HepG2 (cell line): ENCODE measurements around the gene THADA.

Experiments
- CTCF ChIP-seq: sonication (generic); formaldehyde crosslinking; IDR thresholded peaks from 2 replicates; pipeline ENCODE4 v1.5.0; 2020; ENCODE audit warnings: mild to moderate bottlenecking, missing genetic modification reagents, moderate library complexity
- FOXJ3 ChIP-seq: sonication (generic); formaldehyde crosslinking; IDR thresholded peaks from 2 replicates; pipeline ENCODE4 v1.4.0; 2020; ENCODE audit warnings: missing genetic modification reagents, mild to moderate bottlenecking, borderline replicate concordance
- HOXA3 ChIP-seq: sonication (generic); formaldehyde crosslinking; IDR thresholded peaks from 2 replicates; pipeline ENCODE4 v1.5.0; 2020; ENCODE audit warnings: missing genetic modification reagents
- POLR2A ChIP-seq, 2 experiments: IDR thresholded peaks; 2 replicates each; pipeline ENCODE4 v1.6.1; 2011; ENCODE audit warnings: low read depth in 2 of 2, low read length in 2 of 2, mild to moderate bottlenecking in 1 of 2, moderate library complexity in 1 of 2; ENCODE audit not compliant: insufficient read depth in 1 of 2
- POLR2AphosphoS5 ChIP-seq: IDR thresholded peaks from 2 replicates; pipeline ENCODE4 v1.6.1; 2012; ENCODE audit warnings: low read depth, low read length
- SP1 ChIP-seq, 2 experiments: fragments of 450-650 bp in 1 of 2; sonication (generic) in 1 of 2; formaldehyde crosslinking in 1 of 2; IDR thresholded peaks; 2 replicates each; pipeline versions ENCODE4 v1.4.0 to v1.6.1; 2016 to 2020; ENCODE audit warnings: missing genetic modification reagents in 1 of 2
- ZNF282 ChIP-seq: fragments of 450-650 bp; IDR thresholded peaks from 2 replicates; pipeline ENCODE4 v1.6.1; 2018; ENCODE audit not compliant: partially characterized antibody
- TF ChIP-seq, protein P1 (sequence below): sonication (generic); formaldehyde crosslinking; IDR thresholded peaks from 2 replicates; pipeline ENCODE4 v1.4.0; 2020; ENCODE audit warnings: missing genetic modification reagents

DNA sequence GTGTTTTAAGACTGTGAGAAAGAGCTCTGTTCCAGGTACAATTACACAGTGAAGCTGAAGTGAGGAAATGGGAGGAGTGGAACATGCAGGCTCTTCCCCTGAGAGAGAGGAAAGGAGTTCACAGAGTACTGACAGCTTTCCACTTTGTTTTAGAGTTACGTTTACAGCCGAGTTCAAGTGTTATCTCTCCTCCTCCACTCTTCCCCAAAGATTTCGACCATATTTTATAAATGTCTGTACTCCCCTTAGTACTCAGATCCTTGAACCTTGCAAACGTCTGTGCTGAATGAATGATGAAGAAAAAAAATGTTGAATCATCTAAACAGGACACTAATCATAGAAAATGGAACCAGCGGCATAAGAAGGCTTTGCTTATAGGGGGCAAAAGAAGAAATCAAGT lies 121.6 kb downstream of the THADA start:
- TF ChIP-seq POLR2AphosphoS5 (no peak), FOXJ3 (CRISPR knock-in tag) (no peak), HOXA3 (CRISPR knock-in tag) (no peak), ZNF282 (no peak), POLR2A (IDR thresholded peaks at IDR 0.05; ENCODE audit: insufficient read depth in 1 of 2, low read depth in 2 of 2, low read length in 2 of 2) (no peak), CTCF (CRISPR knock-in tag) (no peak), SP1 (IDR thresholded peaks at IDR 0.05) (no peak), SP1 (CRISPR knock-in tag; IDR thresholded peaks at IDR 0.05) (no peak)
- TF ChIP-seq, protein P1, sequence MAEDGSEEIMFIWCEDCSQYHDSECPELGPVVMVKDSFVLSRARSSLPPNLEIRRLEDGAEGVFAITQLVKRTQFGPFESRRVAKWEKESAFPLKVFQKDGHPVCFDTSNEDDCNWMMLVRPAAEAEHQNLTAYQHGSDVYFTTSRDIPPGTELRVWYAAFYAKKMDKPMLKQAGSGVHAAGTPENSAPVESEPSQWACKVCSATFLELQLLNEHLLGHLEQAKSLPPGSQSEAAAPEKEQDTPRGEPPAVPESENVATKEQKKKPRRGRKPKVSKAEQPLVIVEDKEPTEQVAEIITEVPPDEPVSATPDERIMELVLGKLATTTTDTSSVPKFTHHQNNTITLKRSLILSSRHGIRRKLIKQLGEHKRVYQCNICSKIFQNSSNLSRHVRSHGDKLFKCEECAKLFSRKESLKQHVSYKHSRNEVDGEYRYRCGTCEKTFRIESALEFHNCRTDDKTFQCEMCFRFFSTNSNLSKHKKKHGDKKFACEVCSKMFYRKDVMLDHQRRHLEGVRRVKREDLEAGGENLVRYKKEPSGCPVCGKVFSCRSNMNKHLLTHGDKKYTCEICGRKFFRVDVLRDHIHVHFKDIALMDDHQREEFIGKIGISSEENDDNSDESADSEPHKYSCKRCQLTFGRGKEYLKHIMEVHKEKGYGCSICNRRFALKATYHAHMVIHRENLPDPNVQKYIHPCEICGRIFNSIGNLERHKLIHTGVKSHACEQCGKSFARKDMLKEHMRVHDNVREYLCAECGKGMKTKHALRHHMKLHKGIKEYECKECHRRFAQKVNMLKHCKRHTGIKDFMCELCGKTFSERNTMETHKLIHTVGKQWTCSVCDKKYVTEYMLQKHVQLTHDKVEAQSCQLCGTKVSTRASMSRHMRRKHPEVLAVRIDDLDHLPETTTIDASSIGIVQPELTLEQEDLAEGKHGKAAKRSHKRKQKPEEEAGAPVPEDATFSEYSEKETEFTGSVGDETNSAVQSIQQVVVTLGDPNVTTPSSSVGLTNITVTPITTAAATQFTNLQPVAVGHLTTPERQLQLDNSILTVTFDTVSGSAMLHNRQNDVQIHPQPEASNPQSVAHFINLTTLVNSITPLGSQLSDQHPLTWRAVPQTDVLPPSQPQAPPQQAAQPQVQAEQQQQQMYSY (CRISPR knock-in tag), result no peak
